ENCODE measurements around the gene SP100.
"Not testable (repeated sequence)": the region's sequence is repeated elsewhere in the genome, so short reads cannot be mapped to it uniquely, and the experiment has no call there.

Gene SP100

DNA sequence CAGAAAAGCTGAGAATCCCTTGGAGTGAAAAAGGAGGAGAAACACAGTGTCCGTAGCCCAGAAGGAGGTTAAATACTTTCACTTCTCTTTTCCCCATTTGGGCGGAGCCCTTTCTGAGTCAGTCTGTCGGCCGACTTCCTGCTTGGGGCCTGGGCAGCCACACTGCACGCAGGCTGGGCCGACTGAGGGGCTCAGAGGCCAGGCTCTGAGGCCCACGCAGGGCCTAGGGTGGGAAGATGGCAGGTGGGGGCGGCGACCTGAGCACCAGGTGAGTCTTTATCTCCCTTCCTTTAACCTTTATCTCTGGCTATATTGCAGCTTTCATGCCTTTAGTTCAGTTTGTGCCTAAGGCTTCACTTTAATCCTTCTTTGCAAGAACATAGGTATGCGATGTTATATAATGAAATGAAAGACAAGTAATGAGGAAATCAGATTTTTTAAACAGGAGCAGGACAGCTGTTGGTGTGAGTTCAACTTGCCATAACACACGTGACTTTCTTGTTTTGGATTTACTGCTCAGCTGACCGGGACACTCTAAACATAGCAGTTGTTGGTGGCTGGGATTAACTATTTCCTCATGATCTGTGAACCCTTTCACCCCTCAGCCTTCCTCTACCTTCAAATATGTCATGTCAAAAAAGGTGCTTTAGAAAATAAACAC, at the start of gene SP100:
Gene SP100, plus strand, starts transcription at position 141 of the 661 bp plus-strand sequence. Its CDS starts 96 bp downstream, at position 237.
- peak; percentile 93 for DNase-seq

DNA sequence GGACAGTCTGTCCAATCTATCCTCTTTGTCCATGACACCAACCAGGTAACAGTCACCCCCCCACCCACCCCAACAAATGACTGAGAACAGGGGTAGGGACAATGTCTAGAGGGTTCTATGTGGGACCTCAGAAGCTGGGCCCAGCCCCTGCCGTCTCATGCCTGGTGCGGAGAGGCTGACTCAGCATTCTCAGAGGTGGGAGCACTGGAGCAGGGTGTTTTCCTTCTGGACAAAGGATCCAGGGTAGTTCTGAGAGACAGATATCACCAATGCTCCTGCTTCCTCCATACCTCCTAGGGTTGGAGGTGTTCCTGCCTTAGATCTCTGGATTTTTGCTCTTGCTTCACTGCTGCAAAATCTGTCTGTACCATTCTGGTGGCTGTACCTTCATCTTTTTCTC, 33.9 kb upstream of the SP100 start:
- no peak for DNase-seq

DNA sequence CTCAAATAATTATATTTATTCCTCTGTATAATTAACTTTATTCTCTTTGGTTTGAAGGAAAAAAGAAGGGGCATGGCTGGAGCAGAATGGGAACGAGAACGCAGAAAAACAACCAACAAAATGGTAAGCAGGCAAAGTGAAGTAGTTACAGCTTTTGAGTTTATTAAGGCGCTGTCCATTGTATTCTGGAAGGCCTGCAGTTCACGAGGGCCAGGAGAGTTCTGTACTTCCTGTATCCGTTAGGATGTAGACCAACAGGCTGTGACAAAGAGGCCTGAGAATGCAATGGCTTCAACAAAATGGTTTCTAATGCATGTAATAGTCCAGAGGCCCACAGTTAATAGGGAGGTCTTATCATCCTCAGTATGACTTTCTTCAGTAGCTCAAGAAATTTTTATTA, 32.5 kb upstream of the SP100 start:
- DNase-seq, result no peak

DNA sequence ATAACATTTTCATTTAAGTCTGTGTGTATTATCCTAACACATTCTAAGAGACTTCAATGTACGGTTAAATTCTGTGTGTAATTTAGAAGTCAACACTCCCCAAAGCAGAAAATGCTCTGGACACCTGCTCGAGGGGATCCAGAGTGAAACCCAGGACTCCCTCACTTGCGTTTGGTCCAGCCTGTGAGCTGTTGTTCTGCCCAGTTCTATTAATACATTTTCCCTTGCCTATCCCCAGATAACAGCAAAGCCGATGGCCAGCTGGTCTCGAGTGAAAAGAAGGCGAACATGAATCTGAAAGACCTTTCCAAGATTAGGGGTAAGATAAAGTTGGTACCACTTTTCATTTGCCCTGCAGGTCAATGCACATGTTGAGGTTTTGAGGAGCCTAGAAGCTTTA, 31.0 kb upstream of the SP100 start:
- no peak for DNase-seq

DNA sequence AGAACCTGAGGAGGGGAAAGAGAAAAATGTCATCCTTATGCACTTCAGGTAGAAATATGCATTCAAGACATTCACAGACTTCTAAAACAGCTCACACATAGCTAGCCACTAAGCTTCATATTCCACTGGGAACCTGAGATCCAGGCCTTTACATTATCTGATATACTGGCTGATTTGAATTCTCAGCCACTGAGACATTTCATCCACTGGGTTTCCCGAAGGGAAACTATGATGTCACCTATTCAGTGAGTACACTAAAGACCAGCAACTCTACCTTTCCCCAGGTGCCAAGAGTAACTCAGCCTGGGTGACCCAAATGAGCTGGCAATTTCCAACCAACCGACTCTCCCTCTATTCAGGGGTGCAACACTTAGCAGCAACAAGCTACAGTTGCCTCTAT, 21.7 kb upstream of the SP100 start:
- no peak for DNase-seq

DNA sequence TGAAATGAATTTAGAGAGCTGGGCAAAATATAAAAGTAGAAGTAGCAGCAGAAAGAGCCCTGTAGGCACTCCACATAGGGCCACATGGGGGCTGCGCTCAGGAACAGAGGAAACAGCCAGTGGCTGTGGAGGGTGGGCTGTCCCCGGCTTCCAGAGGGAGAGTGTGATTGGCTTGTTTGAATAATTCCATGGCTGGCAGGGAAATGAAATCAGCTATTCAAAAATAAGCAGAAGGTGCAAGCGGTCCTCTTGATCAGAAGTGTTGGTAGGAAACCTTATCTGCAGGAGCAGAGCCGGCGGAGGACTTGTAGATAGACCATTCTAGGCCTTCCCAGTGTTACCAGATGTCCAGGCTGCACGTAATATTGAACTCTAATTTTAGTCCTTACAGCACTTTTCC, 17.3 kb upstream of the SP100 start:
- DNase-seq, result not testable (repeated sequence)

DNA sequence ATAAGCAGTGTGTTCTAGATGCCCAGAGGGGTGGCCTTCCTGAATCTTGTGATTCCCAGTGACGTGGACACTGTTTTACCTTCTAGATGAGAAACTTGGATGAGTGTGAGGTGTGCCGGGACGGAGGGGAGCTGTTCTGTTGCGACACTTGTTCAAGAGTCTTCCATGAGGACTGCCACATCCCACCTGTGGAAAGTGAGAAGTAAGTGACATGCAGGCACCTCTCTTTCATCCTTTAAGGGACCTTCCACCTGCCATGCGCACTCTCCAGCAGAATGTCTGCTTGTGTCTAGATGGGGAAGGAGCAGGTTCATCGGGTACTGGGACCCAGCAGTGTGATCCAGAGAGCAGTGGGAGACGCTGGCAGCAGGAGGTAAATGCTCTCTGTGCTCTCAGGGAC, 16.0 kb upstream of the SP100 start:
- no peak for DNase-seq

DNA sequence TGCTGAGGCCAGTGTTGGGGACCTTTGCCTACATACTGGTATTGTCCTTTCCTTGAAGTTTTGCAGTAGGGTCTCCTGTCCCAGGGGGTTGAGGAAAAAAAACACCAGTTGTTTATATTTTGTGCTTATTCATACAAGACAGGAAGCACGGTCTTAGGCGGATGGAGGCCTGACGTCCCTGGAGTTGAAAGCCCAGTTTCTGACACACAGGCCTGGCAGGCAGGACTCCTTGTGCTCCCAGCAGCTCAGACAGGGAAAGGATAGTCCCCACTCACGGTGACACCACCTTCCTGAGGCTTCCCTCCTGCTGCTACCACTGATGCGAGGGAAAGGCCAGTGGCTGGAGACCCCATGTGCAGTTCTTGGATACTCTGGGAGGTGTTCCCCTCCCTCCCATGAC, 15.5 kb upstream of the SP100 start:
- DNase-seq, result no peak

DNA sequence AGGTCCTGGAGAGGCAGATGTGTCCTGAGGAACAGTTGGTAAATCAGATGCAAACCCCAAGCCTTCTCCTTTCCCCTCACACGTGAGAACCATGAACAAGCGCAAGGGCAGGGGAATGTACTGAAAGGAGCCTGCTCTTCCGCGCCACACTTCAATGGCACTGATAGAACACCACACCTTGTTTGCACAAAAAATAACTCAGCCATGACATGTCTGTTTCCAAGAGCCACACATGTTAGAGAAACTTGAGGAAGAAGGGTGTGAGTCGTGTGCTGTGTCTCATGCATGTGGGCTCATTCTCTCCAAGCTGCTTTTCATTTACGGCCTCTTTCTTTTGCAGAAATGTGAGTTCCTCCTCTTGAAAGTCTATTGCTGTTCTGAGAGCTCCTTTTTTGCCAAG, 15.0 kb upstream of the SP100 start:
- not testable (repeated sequence) for DNase-seq

DNA sequence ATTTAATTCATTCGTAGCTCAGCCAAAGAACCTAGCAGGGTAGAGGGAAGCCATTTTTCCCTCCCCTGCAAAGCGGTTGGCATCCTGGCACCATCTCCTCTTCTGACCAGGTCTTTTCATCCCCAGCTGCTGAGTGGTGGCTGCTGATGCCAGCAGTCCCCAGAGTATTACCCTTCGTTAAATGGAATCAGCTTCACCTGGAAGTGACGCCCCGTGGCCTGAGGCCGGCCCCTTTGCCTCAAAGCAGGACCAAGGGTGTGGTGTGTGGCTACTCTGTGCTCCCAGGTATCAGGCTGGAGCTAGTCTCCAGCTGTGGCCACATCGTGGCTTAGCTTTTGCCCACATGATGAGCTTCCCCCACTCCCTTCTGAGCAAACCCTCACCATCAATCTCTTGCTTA, 12.3 kb upstream of the SP100 start:
- no peak for DNase-seq

DNA sequence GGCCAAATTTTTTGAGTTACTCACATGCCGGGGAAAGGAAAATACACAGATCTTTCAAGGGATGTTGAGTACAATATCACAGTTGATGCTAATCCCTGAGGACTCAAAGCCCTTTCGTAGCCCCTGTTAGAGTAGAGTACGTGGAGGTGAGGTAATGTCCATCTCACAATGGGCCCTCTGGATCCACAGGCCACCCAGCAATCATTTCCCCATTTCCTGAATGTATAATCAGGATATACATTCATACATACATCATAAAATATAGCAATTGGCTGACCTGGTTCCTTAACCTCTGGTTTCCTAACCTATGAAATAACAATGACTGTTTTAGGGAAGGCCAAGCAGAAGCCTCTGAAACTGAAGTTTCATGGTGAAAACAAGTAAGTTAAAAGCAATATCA, 10.2 kb upstream of the SP100 start:
- no peak for DNase-seq

DNA sequence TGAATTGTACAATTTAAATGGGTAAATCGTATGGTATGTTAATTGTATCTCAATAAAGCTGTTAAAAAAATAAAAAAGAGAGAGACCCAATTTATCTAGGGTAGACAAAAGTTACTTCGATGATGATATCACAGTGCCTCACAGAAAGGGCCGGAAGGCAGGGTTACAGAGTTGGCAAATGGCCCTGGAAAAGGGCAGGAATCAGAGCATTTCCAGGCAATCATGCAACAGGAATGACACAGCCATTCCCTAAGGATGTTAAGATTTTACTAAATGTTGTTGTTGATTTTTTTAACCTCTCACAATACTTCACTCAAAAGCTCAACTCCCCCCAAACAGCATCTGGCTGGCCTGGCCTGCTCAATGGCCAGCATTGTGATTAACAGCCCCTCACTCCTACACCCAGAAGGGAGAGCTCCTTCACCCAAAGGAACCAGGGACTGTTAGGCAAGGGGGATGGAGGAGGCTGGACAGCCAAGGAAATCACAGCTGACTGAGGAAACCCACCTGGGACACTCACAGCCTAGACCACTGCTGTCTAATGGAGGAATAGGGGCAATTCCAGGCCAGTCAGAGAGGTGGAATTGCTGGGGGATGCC, 7.7 kb upstream of the SP100 start:
- DNase-seq, result no peak

DNA sequence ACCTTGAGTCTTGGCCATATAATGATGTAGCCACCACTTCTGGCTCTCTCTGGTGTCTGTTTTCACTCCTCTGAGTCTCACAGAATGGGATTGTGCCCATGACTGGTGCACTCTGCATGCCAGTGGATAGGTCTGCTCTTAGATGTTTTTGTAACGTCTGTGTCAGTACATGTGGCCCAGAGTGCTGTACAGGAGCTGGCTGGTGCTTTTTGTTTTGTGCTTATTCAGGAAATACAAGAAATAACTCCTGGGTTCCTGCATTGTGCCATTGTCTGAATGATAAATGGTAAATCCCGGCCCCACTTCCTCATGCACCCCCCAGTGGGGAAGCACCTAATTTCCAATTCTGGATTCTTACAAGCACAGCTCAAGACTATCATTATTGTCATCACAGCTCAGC, 6.7 kb upstream of the SP100 start:
- not testable (repeated sequence) for DNase-seq

DNA sequence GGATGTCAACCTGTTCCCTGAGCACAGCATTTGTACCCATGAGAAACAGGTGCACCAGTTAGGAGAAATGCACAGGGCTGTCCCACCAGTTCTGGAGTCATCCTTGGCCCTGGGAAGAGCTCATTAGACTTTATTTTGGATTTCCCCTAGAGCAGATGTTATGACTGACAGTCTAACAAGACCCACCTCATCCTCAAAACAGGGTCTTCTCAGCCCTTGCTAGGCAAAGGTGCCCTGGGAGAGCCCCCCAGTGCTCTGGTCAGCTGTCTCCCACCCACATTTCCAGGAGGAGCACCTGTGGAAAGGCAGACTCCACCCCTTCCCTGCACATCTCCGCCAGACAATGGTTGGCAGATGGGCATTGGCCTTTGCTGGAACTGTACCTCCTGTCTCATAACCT, 5.7 kb upstream of the SP100 start:
- DNase-seq, result no peak

DNA sequence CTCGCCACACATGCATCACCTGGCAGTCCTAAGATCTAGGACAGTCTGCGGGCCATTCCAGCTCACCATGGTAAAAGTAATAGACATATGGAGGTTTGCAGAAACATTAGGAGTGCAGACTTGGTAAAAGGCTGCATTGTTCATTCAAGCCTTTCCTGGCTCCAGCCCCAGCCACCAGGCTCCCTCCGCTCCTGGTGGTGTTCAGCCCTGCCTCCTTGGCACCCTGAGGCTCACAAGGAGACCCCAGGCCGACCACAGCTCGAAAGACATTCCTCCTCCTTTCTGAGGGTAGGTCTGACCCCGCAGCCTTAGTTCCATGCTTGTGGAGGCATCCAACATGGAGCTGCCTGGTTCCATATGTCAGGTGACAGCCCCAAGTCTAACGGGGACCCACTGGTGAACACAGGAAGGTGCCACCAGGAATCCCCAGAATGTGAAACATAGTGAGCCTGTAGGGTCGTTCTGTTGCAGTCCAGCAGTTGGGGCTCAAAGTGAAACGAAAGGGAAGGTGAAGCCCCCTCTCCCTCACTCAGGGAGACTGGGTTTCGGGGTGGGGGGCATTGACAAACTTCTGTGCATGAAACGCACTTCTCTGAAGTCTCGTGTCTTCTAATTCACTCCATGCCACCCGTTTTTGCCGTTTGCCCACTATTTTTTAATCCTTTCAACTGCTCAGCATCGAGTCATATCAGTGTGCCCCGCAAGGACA, 5.0 kb upstream of the SP100 start:
- no peak for DNase-seq

DNA sequence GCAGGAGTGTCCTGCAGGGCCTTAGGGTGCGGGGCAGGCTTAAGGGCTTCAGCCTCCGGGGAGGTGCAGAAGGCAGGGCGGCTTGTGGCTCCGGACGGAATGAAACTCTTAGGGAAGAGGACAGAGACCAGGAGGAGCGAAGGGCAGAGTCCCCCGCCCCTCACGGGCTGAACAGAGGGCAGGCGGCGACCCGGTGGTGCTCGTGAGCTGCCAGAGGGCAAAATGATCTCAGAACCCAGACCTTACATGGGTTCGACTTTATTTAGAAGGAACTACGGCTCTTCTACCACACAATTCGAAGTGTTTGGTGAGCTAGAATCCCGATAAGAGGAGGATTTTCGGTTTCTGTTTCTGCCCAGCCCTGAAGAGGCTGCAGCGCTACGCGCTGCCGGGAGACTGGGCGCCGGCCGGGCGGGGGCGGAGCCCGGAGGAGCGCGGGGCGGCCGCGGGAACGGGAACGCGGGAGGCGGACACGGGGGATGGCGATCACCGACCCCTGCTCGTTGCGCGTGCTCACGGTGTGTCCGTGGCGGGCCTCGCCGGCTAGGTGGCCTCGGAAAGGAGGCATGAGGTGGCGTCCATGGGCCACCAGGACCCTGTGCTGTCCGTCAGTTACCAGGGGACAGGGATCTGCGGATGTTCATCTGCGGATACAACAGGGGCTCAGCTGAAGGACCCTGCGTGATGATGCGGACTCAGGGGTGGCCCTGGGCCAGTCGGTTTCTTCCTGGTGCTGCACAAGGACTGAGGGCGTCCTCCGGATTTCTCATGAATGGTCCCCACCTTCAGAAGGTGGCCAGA, 4.2 kb upstream of the SP100 start:
- peak; percentile 66 for DNase-seq

DNA sequence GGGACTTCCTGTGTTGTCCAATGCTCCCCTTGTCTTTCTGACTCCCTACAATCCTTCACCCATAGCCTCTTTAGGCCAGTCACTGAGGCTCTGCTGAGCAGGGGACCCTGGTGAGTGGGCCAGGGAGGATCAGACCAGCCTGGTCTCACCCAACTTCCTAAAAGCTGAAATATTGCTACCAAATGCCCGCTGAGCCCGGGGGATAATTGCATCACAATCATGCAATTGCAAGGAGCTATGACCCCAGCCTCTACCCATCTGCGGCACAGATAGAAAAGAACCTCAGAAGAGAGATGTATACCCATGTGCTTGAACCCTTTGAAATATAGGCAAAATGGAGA, 3.7 kb upstream of the SP100 start:
- peak; percentile 66 for DNase-seq

DNA sequence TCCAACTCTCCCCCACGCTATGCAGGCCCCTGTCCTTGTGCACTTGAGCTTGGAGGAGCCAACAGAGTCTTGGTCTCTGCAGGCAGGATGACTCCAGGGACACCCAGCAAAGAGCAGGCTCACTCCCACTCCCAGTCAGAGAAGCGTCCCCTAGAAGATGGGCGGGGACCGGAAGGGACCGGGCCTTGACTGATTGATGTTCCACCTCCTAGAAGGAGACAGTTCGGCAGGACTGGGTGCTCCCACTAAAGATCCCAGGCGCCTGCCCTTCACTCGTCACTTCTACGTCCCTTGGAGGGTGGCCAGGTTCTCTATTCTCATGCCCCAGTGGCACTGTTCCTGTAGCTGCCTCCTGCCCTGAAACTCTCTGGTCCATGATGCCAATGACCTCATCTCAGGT, 3.2 kb upstream of the SP100 start:
- DNase-seq, result no peak

DNA sequence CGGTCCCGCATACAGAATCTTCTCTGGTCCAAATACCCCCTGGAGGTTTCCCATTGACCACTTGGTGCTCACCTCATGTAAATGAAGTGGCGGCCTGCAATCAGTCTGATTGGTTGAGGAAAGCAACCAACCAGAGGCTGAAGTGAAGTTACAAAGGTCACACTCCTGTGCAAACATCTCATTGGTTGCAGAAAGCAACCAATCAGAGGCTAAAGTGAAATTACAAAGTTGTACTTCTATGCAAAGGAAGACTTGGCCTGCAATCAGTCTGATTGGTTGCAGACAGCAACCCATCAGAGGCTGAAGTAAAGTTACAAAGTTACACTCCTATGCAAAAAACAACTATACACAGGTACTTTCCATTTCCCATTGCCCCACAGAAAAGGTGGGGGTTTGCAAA, 2.5 kb upstream of the SP100 start:
- no peak for DNase-seq

DNA sequence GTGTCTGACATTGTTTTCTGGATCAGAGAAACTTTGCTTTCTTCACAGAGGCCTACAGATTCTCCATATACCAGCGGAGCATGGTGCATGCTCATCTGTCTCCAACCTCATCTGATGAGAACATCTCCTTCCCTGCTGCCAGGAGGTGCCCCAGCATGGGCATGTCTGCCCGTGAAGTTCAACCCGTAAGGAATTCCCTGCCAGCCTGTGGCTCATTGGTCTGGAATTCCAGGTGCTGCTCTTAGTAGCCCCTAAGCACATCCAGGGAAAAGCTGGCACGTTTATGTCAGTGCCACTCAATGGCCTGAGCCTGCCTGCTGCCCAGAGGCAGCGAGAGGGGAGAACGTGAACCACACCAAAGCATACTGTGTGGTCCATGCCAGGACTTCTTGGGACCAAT, 1.7 kb upstream of the SP100 start:
- no peak for DNase-seq

DNA sequence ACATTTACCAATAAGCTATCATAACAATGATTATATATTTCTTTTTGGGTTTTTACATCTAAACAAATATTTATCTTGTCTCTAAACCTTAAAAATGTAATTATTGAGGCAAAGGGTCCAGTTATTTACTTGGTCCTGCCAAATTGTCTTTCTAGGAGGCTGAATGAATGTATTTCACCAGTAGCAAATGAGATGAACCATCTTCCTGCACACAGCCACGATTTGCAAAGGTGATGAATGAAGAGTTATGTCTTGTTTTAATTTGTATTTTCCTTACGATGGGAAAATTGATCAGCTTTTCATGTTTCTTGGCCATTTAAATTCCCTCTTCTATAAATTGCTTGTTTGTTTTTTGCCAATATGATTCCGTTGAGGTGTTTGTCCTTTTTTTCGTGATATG, 1.4 kb downstream of the SP100 start:
- no peak for DNase-seq

DNA sequence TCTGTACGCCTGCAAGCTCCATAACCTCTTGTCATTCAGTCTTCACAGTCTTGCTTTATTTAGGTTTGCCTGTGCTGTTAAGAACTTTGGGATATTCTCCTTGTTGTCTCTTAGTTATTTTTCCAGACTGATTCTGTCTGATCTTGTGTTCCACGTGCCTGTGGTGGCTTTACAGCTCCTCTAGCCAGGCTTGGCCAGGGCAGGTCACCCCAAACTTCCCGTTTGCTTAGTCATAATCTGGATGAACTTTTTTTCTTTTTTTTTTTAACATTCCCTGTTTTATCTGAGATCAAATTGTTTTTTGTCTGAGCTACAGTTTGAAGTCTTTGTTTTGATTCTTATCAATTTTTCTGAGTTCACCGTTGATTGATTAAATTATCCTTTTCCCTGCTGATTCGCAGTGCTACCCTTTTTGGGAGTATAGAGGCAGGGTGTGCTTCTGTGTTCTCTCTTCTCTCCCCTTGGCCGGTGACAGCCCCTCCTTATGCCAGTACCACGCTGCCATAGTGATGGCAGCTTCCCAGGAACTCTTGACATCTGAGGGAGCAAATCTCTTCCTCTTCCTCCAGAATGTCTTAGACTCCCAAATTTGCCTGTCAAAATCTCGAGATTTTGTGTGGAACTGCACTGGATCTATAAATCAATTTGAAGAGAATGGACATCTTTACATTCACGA, 2.5 kb downstream of the SP100 start:
- DNase-seq, result no peak

DNA sequence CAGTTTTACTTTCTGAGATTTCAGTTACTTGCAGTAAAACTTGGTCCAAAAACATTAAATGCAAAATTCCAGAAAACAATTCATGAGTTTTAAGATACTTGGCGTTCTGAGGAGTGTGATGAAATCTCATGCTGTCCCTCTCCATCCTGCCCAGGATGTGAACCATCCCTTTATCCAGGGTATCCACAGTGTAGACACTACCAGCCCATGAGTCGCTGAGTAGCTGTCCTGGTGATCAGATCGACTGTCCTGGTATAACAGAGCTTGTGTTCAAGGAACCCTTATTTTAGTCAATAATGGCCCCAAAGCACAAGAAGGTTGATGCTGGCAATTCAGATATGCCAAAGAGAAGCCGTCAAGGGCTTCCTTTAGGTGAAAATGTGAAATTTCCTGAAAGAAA, 3.2 kb downstream of the SP100 start:
- no peak for DNase-seq
